Fibroblast of the aortic adventitia (primary cell): ENCODE results near the gene ACADM. TPM values are rescaled to one million over a fixed set of nuclear protein-coding genes. Genes with fewer than 3 reads are reported as not detected.
"Not testable (repeated sequence)": the region's sequence is repeated elsewhere in the genome, so short reads cannot be mapped to it uniquely, and the experiment has no call there.

ENCODE experiments used
- DNase-seq: peaks from one replicate; pipeline ENCODE4 v3.0.0-alpha.2; 2010; ENCODE audit warnings: low read depth
- H3K4me3 ChIP-seq: 2 replicates; pipeline ENCODE4 v1.5.1; 2011; ENCODE audit warnings: low read depth, mild to moderate bottlenecking, control low read depth, low read length, moderate library complexity
- CTCF ChIP-seq: IDR thresholded peaks from 2 replicates; pipeline ENCODE4 v1.5.1; 2011; ENCODE audit warnings: mild to moderate bottlenecking, low read length, control low read depth, inconsistent platforms; ENCODE audit not compliant: insufficient read depth
- total RNA-seq: library from RNA; depleted of rRNA; stranded (reverse); fragments of >200 nt; gene quantifications from 2 replicates; pipeline ENCODE4 v1.2.3, GENCODE V29; 2012; ENCODE audit warnings: low replicate concordance

Gene ACADM
- total RNA-seq, 1 donor, result 41.4 TPM

- no peak for TF ChIP-seq CTCF
- no peak overlapping the region for H3K4me3 ChIP-seq
- peak; percentile 80 for DNase-seq
These were observed 41.3 kb downstream of the ACADM start for GRCh38 chr1:75765697-75766355.

- no peak for DNase-seq
- no peak for TF ChIP-seq CTCF
- no peak overlapping the region for H3K4me3 ChIP-seq
These were observed 43.5 kb downstream of the ACADM start for GRCh38 chr1:75768016-75768415.

GRCh38 chr1:75770761-75771160 is 46.3 kb downstream of the ACADM start:
- DNase-seq, result no peak
- H3K4me3 ChIP-seq, result no peak overlapping the region
- TF ChIP-seq CTCF, result no peak

GRCh38 chr1:75771978-75772377 is 47.5 kb downstream of the ACADM start:
- no peak for TF ChIP-seq CTCF
- no peak for DNase-seq

GRCh38 chr1:75777812-75778211 is 53.3 kb downstream of the ACADM start:
- H3K4me3 ChIP-seq, DNase-seq: not testable (repeated sequence)

More at GRCh38 chr1:75771978-75772377, 47.5 kb downstream of the ACADM start:
- no peak overlapping the region for H3K4me3 ChIP-seq

GRCh38 chr1:75778694-75779093 is 54.2 kb downstream of the ACADM start:
- not testable (repeated sequence) for H3K4me3 ChIP-seq, DNase-seq

GRCh38 chr1:75780183-75780582 is 55.7 kb downstream of the ACADM start:
- not testable (repeated sequence) for H3K4me3 ChIP-seq

GRCh38 chr1:75783920-75784319 is 59.4 kb downstream of the ACADM start:
- not testable (repeated sequence) for DNase-seq, H3K4me3 ChIP-seq

More at GRCh38 chr1:75780183-75780582, 55.7 kb downstream of the ACADM start:
- DNase-seq, result not testable (repeated sequence)

- no peak for TF ChIP-seq CTCF
- H3K4me3 ChIP-seq, result peak overlapping the region; percentile 98
- no peak for DNase-seq
These were observed 60.9 kb downstream of the ACADM start for GRCh38 chr1:75785320-75785982.
